H7 (cell line): ENCODE measurements around the gene FGF22. TPM values are rescaled to one million over a fixed set of nuclear protein-coding genes. Genes with fewer than 3 reads are reported as not detected.

ENCODE experiments used
- total RNA-seq: library from RNA; depleted of rRNA; stranded (reverse); fragments of >200 nt; shearing (Covaris generic); gene quantifications from 2 replicates; pipeline ENCODE4 v1.2.3, GENCODE V29; 2014; rRNA removed

FGF22 gene
- total RNA-seq, 1 experiment from 2014 or later: not detected

Other genes starting within 250 kb of the FGF22 start
- gene C2CD4C, start 230.7 kb upstream of the FGF22 start, total RNA-seq: 9.2 and 13.9 TPM in 2 replicates
- 5.3 and 6.9 TPM in 2 replicates for gene SHC2, start 178.8 kb upstream of the FGF22 start, total RNA-seq
- 0.70 TPM in 1 of 2 replicates, not detected in the other for gene MADCAM1, start 143.4 kb upstream of the FGF22 start, total RNA-seq
- 13.7 and 18.1 TPM in 2 replicates for gene TPGS1, start 132.4 kb upstream of the FGF22 start, total RNA-seq
- 180 and 192 TPM in 2 replicates for gene CDC34, start 108.1 kb upstream of the FGF22 start, total RNA-seq
- 0.38 and 1.6 TPM in 2 replicates for gene GZMM, start 95.8 kb upstream of the FGF22 start, total RNA-seq
- 1,035 and 1,167 TPM in 2 replicates for gene BSG, start 67.3 kb upstream of the FGF22 start, total RNA-seq
- gene HCN2, start 50.0 kb upstream of the FGF22 start, total RNA-seq: 1.8 and 3.1 TPM in 2 replicates
- gene POLRMT, start 6.3 kb upstream of the FGF22 start, total RNA-seq: 120 and 128 TPM in 2 replicates
- 119 and 128 TPM in 2 replicates for gene RNF126, start 23.3 kb downstream of the FGF22 start, total RNA-seq
- 7.4 and 9.7 TPM in 2 replicates for gene FSTL3, start 36.5 kb downstream of the FGF22 start, total RNA-seq
- gene PRSS57, start 55.6 kb downstream of the FGF22 start, total RNA-seq: not detected in 2 replicates
- 28.7 and 34.6 TPM in 2 replicates for gene PALM, start 69.1 kb downstream of the FGF22 start, total RNA-seq
- gene MISP, start 111.2 kb downstream of the FGF22 start, total RNA-seq: 0.11 and 0.31 TPM in 2 replicates
- gene PTBP1, start 157.6 kb downstream of the FGF22 start, total RNA-seq: 460 and 481 TPM in 2 replicates
- 52.0 and 53.8 TPM in 2 replicates for gene PLPPR3, start 182.1 kb downstream of the FGF22 start, total RNA-seq
- 0.85 and 1.3 TPM in 2 replicates for gene AZU1, start 188.0 kb downstream of the FGF22 start, total RNA-seq
- 0.66 TPM in 1 of 2 replicates, not detected in the other for gene PRTN3, start 201.1 kb downstream of the FGF22 start, total RNA-seq
- gene ELANE, start 212.4 kb downstream of the FGF22 start, total RNA-seq: not detected in 2 replicates
- 1.4 and 1.5 TPM in 2 replicates for gene CFD, start 219.8 kb downstream of the FGF22 start, total RNA-seq